Tibial nerve (tissue), 4 donors: ENCODE measurements around the gene FIGNL1. TPM values are rescaled to one million over a fixed set of nuclear protein-coding genes. Genes with fewer than 3 reads are reported as not detected.

Experiments
- DNase-seq, 2 donors: peaks; one replicate each; pipeline ENCODE4 v3.0.0-alpha.2; 2019; ENCODE audit warnings: low spot score in 2 of 2
- H3K27ac ChIP-seq, 4 donors: fragments of 200-600 bp; sonication (generic) in 3 of 4; one replicate each; pipeline ENCODE4 v1.5.1; 2017 to 2019; ENCODE audit warnings: mild to moderate bottlenecking in 1 of 4
- H3K27me3 ChIP-seq, 2 donors: fragments of 200-600 bp; sonication (generic) in 1 of 2; one replicate each; pipeline versions ENCODE4 v1.5.1 to v1.6.0; 2017 to 2019
- H3K36me3 ChIP-seq, 3 donors: fragments of 200-600 bp; sonication (generic); one replicate each; pipeline ENCODE4 v1.5.1; 2018 to 2019
- H3K4me1 ChIP-seq, 4 donors: fragments of 200-600 bp; sonication (generic) in 3 of 4; one replicate each; pipeline ENCODE4 v1.5.1; 2017 to 2019
- H3K4me3 ChIP-seq, 4 donors: fragments of 200-600 bp; sonication (generic) in 3 of 4; one replicate each; pipeline ENCODE4 v1.5.1; 2017 to 2019; ENCODE audit warnings: mild to moderate bottlenecking in 1 of 4, moderate library complexity in 1 of 4
- H3K9me3 ChIP-seq, 4 donors: fragments of 200-600 bp; sonication (generic) in 3 of 4; one replicate each; pipeline ENCODE4 v1.5.1; 2017 to 2019
- CTCF ChIP-seq, 5 experiments: fragments of 200-600 bp in 3 of 5; fragments of 450-650 bp in 2 of 5; sonication (generic) in 3 of 5; IDR thresholded peaks; one replicate each; pipeline ENCODE4 v1.5.1; 2016 to 2019; ENCODE audit warnings: antibody characterized with exemption in 5 of 5, mild to moderate bottlenecking in 3 of 5, moderate library complexity in 2 of 5
- EP300 ChIP-seq, 2 donors: sonication (generic); formaldehyde crosslinking; IDR thresholded peaks; one replicate each; pipeline ENCODE4 v1.6.1; 2017; ENCODE audit warnings: antibody characterized with exemption in 2 of 2, mild to moderate bottlenecking in 1 of 2
- POLR2A ChIP-seq, 2 donors: fragments of 450-650 bp; IDR thresholded peaks; one replicate each; pipeline ENCODE4 v1.6.1; 2017; ENCODE audit warnings: antibody characterized with exemption in 2 of 2, mild to moderate bottlenecking in 2 of 2, moderate library complexity in 2 of 2
- WGBS, 2 donors: methylation state at CpG; one replicate each; pipeline ENCODE4 v1.1.5; 2018; 5-methylcytosine and 5-hydroxymethylcytosine counted together
- total RNA-seq, 4 donors: library from RNA; depleted of rRNA; stranded (reverse); fragments of >200 nt; gene quantifications; one replicate each; pipeline ENCODE4 v1.1.0, GENCODE V29; 2016

The FIGNL1 gene
- total RNA-seq, 4 donors from 2014 or later: 4.6 to 9.6 (median 6.6) TPM

- Histone ChIP-seq H3K4me3 (no peak overlapping the region), H3K36me3 (no peaks in the 10 kb centered on the region), H3K9me3 (no peaks in the 10 kb centered on the region), H3K4me1 (no peaks in the 10 kb centered on the region), H3K27me3 (no peaks in the 10 kb centered on the region), H3K27ac (no peak overlapping the region)
- 60 to 80% methylated on average over 4 of the region's 4 CpGs for WGBS, 2 donors
- TF ChIP-seq EP300 (IDR thresholded peaks at IDR 0.05) (no peak), POLR2A (IDR thresholded peaks at IDR 0.05) (no peak), CTCF (IDR thresholded peaks at IDR 0.05) (no peak)
- no peak for DNase-seq
These were observed 26.3 kb downstream of the FIGNL1 start for GRCh38 chr7:50423860-50424259.

GRCh38 chr7:50422858-50423257 lies 27.3 kb downstream of the FIGNL1 start:
- 87 to 91% methylated on average over 6 of the region's 6 CpGs for WGBS, 2 donors
- TF ChIP-seq EP300 (IDR thresholded peaks at IDR 0.05) (no peak), CTCF (IDR thresholded peaks at IDR 0.05) (no peak), POLR2A (IDR thresholded peaks at IDR 0.05) (no peak)
- Histone ChIP-seq H3K4me1 (no peaks in the 10 kb centered on the region), H3K9me3 (no peaks in the 10 kb centered on the region), H3K27ac (no peak overlapping the region), H3K4me3 (no peak overlapping the region), H3K27me3 (no peaks in the 10 kb centered on the region), H3K36me3 (no peaks in the 10 kb centered on the region)
- no peak for DNase-seq

- Histone ChIP-seq H3K36me3 (no peaks in the 10 kb centered on the region), H3K4me1 (no peaks in the 10 kb centered on the region), H3K27ac (no peak overlapping the region), H3K27me3 (no peaks in the 10 kb centered on the region), H3K4me3 (no peak overlapping the region), H3K9me3 (no peaks in the 10 kb centered on the region)
- no peak for DNase-seq
- TF ChIP-seq CTCF (IDR thresholded peaks at IDR 0.05) (no peak), POLR2A (IDR thresholded peaks at IDR 0.05) (no peak)
- WGBS, 2 donors: 73 to 82% methylated on average over 3 of the region's 3 CpGs
These were observed 29.1 kb downstream of the FIGNL1 start for GRCh38 chr7:50421043-50421442.

- TF ChIP-seq POLR2A (IDR thresholded peaks at IDR 0.05): no peak
- no peak for TF ChIP-seq EP300 (IDR thresholded peaks at IDR 0.05)
- no peak for TF ChIP-seq CTCF (IDR thresholded peaks at IDR 0.05)
- WGBS, 2 donors: 68 to 71% methylated on average over 14 of the region's 14 CpGs
These were observed 31.4 kb downstream of the FIGNL1 start for GRCh38 chr7:50418526-50419290.

GRCh38 chr7:50418086-50418515 lies 32.0 kb downstream of the FIGNL1 start:
- Histone ChIP-seq H3K4me3 (no peak overlapping the region), H3K27ac (no peak overlapping the region), H3K27me3 (no peaks in the 10 kb centered on the region), H3K36me3 (no peaks in the 10 kb centered on the region), H3K4me1 (no peaks in the 10 kb centered on the region), H3K9me3 (no peaks in the 10 kb centered on the region)
- WGBS, 2 donors: 6 to 13% methylated on average over 3 to 4 of the region's 4 CpGs
- DNase-seq: peak; percentile 28 to 69
- TF ChIP-seq EP300 (IDR thresholded peaks at IDR 0.05) (no peak), CTCF (IDR thresholded peaks at IDR 0.05) (peak; percentile 57 to 78 (median 60)), POLR2A (IDR thresholded peaks at IDR 0.05) (no peak)

More at GRCh38 chr7:50418526-50419290, 31.4 kb downstream of the FIGNL1 start:
- Histone ChIP-seq H3K4me1 (no peaks in the 10 kb centered on the region), H3K9me3 (no peaks in the 10 kb centered on the region), H3K27me3 (no peaks in the 10 kb centered on the region), H3K4me3 (no peak overlapping the region), H3K36me3 (no peaks in the 10 kb centered on the region), H3K27ac (no peak overlapping the region)
- DNase-seq: no peak
